ENCODE measurements around the gene NUPR1. TPM values are rescaled to one million over a fixed set of nuclear protein-coding genes. Genes with fewer than 3 reads are reported as not detected.

The NUPR1 gene
- total RNA-seq, 3 donors from 2014 or later (not counting 1 experiment from before 2014, with no cell fraction given), result not detected

DNA sequence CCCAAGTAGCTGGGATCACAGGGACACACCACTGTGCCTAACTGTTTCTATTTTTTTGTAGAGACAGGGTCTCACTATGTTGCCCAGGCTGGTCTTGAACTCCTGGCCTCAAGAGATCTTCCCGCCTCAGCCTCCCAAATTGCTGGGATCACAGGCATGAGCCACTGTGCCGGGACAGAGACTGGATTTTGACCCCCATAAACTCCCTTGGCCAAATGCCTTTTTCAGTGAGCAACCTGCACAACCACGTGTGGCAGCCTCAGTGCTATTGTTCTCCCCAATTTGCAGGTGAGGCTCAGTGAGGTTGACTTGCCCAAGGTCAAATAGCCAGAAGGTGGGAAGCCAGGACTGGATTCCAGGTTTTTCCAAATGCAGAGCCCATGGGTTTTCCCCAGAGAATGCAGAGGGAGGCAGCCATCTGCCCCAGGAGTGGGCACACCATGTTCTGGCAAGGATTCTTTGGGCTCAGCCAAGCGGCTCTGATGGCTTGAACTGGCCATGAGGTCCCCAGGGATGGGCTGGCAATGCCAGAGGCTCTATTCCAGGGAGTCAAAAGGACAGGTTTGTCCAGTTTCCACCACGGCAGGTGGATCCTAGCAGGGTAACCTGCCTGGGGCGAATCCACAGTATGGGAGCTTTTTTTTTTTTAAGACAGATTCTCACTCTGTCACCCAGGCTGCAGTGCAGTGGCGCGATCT is 33.9 kb downstream of the NUPR1 start:
- H3K27me3 ChIP-seq (ENCODE audit: control insufficient read depth, insufficient read depth, low read length), result no peaks in the 10 kb centered on the region
- no peaks in the 10 kb centered on the region for H3K36me3 Mint-ChIP-seq
- H3K9me3 ChIP-seq (ENCODE audit: control insufficient read depth, insufficient read depth, low read length), result no peaks in the 10 kb centered on the region
- no peak overlapping the region for H3K4me3 ChIP-seq (ENCODE audit: low read length)
- TF ChIP-seq, protein P1, sequence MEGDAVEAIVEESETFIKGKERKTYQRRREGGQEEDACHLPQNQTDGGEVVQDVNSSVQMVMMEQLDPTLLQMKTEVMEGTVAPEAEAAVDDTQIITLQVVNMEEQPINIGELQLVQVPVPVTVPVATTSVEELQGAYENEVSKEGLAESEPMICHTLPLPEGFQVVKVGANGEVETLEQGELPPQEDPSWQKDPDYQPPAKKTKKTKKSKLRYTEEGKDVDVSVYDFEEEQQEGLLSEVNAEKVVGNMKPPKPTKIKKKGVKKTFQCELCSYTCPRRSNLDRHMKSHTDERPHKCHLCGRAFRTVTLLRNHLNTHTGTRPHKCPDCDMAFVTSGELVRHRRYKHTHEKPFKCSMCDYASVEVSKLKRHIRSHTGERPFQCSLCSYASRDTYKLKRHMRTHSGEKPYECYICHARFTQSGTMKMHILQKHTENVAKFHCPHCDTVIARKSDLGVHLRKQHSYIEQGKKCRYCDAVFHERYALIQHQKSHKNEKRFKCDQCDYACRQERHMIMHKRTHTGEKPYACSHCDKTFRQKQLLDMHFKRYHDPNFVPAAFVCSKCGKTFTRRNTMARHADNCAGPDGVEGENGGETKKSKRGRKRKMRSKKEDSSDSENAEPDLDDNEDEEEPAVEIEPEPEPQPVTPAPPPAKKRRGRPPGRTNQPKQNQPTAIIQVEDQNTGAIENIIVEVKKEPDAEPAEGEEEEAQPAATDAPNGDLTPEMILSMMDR (IDR thresholded peaks at IDR 0.05), result no peak
- no peak overlapping the region for H3K27ac ChIP-seq (ENCODE audit: low read length)
- no peaks in the 10 kb centered on the region for H3K9me3 Mint-ChIP-seq
- no peak for DNase-seq
- H3K4me3 Mint-ChIP-seq, result no peak overlapping the region
- H3K36me3 ChIP-seq (ENCODE audit: control insufficient read depth, insufficient read depth, low read length), result peaks cover 3% of the 10 kb centered on the region
- peaks cover 38% of the 10 kb centered on the region for H3K4me1 ChIP-seq (ENCODE audit: control insufficient read depth, insufficient read depth, low read length)
- no peak for ATAC-seq
- intact Hi-C loops (cut with micrococcal nuclease), result no loop called here
- peaks cover 6 to 24% of the 10 kb centered on the region in 2 donors for H3K4me1 Mint-ChIP-seq
- H3K27me3 Mint-ChIP-seq (ENCODE audit: low read depth in 2 of 2), result no peaks in the 10 kb centered on the region
- WGBS (ENCODE audit: insufficient coverage), result 85% methylated on average over 6 of the region's 8 CpGs
- no peak overlapping the region for H3K27ac Mint-ChIP-seq

DNA sequence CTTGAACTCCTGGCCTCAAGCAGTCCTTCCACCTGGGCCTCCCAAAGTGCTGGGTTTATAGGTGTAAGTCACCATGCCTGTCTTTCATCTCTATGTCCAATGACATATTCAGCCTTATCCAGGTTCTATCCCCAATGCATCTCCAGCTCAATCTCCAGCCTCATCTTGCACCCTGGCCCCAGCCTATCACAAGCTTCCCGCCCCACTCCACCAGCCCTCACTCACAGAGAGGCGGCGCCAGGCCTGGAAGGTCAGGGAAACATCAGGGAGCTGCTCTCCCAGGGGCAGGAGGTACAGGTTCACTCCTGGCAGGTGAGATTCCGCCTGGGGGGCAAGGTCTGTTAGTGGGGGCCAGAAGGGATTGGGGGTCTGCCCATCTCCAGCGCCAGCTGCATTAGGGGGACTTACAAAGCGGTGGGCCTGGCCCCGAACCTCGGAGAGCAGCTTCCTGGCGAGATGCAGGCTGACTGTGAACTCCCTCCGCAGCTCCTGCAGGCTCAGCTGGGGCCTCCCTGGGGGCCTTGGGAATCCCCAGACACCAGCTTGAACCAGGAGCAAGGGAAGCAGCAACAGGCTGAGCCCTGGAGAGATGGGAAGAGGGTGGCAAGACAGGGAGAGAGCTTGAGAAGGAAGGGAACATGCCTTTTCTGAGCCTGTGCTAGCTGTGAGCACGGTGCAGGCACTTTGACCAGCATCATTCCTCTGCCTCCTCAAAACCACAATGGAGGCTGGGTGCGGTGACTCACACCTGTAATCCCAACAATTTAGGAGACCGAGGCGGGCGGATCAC is 35.1 kb downstream of the NUPR1 start:
- 88% methylated on average over 15 of the region's 15 CpGs for WGBS (ENCODE audit: insufficient coverage)
- Histone ChIP-seq H3K36me3 (ENCODE audit: control insufficient read depth, insufficient read depth, low read length) (peaks cover 7% of the 10 kb centered on the region), H3K27me3 (ENCODE audit: control insufficient read depth, insufficient read depth, low read length) (no peaks in the 10 kb centered on the region), H3K4me3 (ENCODE audit: low read length) (no peak overlapping the region), H3K27ac (ENCODE audit: low read length) (no peak overlapping the region), H3K9me3 (ENCODE audit: control insufficient read depth, insufficient read depth, low read length) (no peaks in the 10 kb centered on the region), H3K4me1 (ENCODE audit: control insufficient read depth, insufficient read depth, low read length) (peaks cover 39% of the 10 kb centered on the region)
- Mint-ChIP-seq H3K27me3 (ENCODE audit: low read depth in 2 of 2) (no peaks in the 10 kb centered on the region), H3K36me3 (no peaks in the 10 kb centered on the region), H3K9me3 (no peaks in the 10 kb centered on the region), H3K4me1 (peaks cover 6 to 28% of the 10 kb centered on the region in 2 donors), H3K27ac (no peak overlapping the region), H3K4me3 (no peak overlapping the region)
- TF ChIP-seq, protein P1 (IDR thresholded peaks at IDR 0.05), result no peak
- ATAC-seq (no peak), DNase-seq (no peak)
- intact Hi-C loops (cut with micrococcal nuclease), result no loop called here

DNA sequence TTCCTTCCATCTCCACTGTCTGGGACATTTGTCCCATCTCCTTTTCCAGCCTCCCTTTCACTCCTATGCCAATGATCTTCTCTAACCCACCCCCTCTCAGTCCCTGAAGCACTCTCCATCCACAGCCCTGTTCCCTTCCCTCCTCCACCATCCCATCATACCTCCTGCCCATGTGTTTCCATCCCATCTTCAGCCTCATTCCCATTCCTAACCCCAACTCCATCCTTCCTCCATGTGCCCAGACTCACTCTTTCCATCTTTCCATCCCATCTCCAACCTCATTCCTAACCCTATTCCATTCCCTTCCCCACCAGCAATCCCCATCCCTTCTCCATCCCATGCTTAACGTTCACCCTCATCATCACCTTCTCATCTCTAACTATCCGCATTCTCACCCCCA is 36.5 kb downstream of the NUPR1 start:
- ATAC-seq, result no peak
- Mint-ChIP-seq H3K27ac (no peak overlapping the region), H3K27me3 (ENCODE audit: low read depth in 2 of 2) (no peaks in the 10 kb centered on the region), H3K4me3 (no peak overlapping the region), H3K36me3 (no peaks in the 10 kb centered on the region), H3K9me3 (no peaks in the 10 kb centered on the region), H3K4me1 (peaks cover 4 to 29% of the 10 kb centered on the region in 2 donors)
- no peaks in the 10 kb centered on the region for H3K9me3 ChIP-seq (ENCODE audit: control insufficient read depth, insufficient read depth, low read length)
- no peak overlapping the region for H3K4me3 ChIP-seq (ENCODE audit: low read length)
- DNase-seq, result no peak
- TF ChIP-seq, protein P1 (IDR thresholded peaks at IDR 0.05), result no peak
- peaks cover 39% of the 10 kb centered on the region for H3K4me1 ChIP-seq (ENCODE audit: control insufficient read depth, insufficient read depth, low read length)
- 87% methylated on average over 2 of the region's 2 CpGs for WGBS (ENCODE audit: insufficient coverage)
- peaks cover 16% of the 10 kb centered on the region for H3K36me3 ChIP-seq (ENCODE audit: control insufficient read depth, insufficient read depth, low read length)
- H3K27me3 ChIP-seq (ENCODE audit: control insufficient read depth, insufficient read depth, low read length), result no peaks in the 10 kb centered on the region
- H3K27ac ChIP-seq (ENCODE audit: low read length), result no peak overlapping the region
- intact Hi-C loops (cut with micrococcal nuclease), result no loop called here
